ENCODE measurements around the gene GNAO1.

- TF ChIP-seq CTCF (IDR thresholded peaks at IDR 0.05): no peak
- TF ChIP-seq POLR2A (IDR thresholded peaks at IDR 0.05): no peak
Observed at GRCh38 chr16:56349711-56350161, 158.4 kb downstream of the GNAO1 start.
